Fibroblast of mammary gland (primary cell): ENCODE results near the gene SAV1.

ENCODE experiments used
- DNase-seq: peaks from one replicate; pipeline ENCODE4 v3.0.0-alpha.2; 2010; ENCODE audit warnings: low read depth
- H3K4me3 ChIP-seq: 2 replicates; pipeline ENCODE4 v1.5.1; 2011; ENCODE audit warnings: low read depth, mild to moderate bottlenecking, low read length, moderate library complexity; ENCODE audit not compliant: control insufficient read depth
- TF ChIP-seq, protein P1 (sequence below): conservative IDR thresholded peaks from 2 replicates; pipeline ENCODE4 v1.5.1; 2011; ENCODE audit warnings: low read depth, low read length, inconsistent platforms; ENCODE audit not compliant: control insufficient read depth, insufficient read depth

The SAV1 gene

DNA sequence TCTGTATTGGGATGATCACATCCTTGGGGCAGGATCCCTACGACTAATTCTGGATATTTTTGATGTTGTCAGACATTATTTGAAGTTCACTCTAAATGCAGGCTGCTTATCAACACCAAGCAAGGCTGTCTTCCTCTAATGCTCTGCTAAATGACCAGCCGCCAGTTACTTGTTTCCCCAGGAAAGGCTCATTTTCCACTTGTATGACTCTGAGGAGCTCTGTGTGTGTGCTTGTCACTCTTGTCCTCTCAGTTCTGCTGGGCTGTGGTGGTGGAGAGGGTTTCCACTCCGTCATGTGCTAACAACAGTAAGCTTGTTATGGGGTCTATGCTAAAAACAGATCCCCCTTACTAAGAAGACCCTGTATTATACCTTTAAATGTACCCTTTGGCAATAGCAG lies 66.1 kb downstream of the SAV1 start:
- no peak overlapping the region for H3K4me3 ChIP-seq
- TF ChIP-seq, protein P1, sequence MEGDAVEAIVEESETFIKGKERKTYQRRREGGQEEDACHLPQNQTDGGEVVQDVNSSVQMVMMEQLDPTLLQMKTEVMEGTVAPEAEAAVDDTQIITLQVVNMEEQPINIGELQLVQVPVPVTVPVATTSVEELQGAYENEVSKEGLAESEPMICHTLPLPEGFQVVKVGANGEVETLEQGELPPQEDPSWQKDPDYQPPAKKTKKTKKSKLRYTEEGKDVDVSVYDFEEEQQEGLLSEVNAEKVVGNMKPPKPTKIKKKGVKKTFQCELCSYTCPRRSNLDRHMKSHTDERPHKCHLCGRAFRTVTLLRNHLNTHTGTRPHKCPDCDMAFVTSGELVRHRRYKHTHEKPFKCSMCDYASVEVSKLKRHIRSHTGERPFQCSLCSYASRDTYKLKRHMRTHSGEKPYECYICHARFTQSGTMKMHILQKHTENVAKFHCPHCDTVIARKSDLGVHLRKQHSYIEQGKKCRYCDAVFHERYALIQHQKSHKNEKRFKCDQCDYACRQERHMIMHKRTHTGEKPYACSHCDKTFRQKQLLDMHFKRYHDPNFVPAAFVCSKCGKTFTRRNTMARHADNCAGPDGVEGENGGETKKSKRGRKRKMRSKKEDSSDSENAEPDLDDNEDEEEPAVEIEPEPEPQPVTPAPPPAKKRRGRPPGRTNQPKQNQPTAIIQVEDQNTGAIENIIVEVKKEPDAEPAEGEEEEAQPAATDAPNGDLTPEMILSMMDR = no peak
- DNase-seq = no peak

DNA sequence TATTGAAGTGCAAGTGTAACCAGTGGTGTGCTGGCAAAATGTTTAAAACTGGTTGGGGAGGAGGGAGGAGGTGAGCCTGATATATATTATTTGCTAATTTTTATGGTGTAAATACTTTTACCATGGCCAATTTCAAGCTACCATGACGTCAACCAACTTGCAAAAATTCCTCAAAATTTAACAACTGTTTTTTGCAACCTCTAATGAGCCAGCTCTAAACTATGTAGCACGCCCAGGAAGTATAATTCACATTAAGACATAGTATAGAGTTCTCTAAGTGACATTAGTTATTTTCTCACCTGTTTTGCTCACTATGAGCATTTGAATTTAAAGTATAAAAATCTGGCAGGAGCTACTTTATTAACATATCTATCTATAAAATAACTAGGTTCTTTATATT lies 66.7 kb downstream of the SAV1 start:
- TF ChIP-seq, protein P1 = no peak
- peak; percentile 8 for DNase-seq
- no peak overlapping the region for H3K4me3 ChIP-seq

DNA sequence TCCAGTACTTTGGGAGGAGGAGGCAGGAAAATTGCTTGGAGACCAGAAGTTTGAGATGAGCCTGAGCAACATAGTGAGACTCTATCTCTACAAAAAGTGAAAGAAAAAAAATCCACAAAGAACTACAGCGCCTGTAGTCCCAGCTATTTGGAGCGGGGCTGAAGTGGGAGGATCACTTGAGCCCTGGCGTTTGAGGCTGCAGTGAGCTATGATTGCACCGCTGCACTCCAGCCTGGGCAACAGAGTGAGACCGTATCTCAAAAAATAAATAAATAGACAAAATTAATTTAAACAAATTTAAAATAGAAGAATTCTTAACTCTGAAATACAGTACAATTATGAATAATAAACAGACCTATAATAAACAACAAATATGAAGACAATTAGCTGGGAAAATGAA lies 67.3 kb downstream of the SAV1 start:
- peak; percentile 43 for DNase-seq
- no peak overlapping the region for H3K4me3 ChIP-seq

DNA sequence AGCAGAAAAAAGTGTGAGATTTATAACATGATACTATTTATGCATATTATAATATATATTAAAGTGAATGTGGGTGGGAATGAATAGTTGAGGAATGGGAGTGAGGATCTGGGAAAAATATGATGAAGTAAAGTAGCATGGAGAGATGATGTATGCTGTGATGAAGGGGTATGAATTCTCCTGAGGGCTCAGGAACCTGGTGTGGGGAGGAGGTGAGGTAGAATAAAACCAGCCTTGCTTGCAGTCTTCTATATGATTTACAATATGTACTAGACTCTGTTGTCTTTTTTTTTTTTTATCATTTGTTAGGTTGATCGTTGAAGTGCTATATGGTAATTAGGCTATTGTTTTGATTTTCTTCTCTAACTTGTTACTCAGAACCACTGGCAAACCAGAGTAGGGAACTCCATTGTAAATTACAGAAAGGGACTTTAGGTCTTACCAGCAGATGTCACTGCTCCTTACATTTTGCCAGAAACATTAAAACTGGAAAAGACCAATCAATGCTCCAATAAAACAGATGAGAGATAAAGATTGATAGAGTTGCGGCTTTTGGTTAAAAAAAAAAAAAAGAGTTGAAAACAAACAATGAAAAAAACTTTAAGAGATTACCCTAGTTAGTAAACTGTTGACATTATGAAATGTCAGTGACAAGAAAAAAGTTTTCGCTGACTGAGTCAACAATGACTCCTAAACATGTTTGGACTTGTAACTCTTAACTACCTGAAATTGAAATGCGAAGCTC lies 68.2 kb downstream of the SAV1 start:
- TF ChIP-seq, protein P1 = peak; percentile 68
- no peak overlapping the region for H3K4me3 ChIP-seq
- DNase-seq = peak; percentile 70

More for the DNA sequence above, 67.3 kb downstream of the SAV1 start:
- TF ChIP-seq, protein P1 = no peak

DNA sequence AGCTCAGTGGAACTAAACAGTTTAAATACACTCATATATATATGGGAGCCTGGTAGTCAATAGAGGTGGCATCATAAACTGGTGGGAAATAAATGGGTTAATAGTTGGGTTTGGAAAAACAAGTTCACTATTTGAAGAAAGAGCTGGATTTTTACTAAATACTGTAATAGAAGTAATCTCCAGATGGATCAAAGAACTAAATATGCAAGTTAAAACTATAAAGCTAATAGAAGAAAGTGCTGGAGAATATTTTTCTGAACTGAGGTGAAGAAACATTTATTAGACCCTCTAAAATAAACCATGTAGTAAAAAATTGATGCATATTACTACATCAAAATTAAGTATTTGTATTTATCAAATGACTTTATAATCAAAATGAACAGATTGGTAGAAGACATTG lies 69.3 kb downstream of the SAV1 start:
- DNase-seq = no peak
- TF ChIP-seq, protein P1 = no peak
- H3K4me3 ChIP-seq = no peak overlapping the region

DNA sequence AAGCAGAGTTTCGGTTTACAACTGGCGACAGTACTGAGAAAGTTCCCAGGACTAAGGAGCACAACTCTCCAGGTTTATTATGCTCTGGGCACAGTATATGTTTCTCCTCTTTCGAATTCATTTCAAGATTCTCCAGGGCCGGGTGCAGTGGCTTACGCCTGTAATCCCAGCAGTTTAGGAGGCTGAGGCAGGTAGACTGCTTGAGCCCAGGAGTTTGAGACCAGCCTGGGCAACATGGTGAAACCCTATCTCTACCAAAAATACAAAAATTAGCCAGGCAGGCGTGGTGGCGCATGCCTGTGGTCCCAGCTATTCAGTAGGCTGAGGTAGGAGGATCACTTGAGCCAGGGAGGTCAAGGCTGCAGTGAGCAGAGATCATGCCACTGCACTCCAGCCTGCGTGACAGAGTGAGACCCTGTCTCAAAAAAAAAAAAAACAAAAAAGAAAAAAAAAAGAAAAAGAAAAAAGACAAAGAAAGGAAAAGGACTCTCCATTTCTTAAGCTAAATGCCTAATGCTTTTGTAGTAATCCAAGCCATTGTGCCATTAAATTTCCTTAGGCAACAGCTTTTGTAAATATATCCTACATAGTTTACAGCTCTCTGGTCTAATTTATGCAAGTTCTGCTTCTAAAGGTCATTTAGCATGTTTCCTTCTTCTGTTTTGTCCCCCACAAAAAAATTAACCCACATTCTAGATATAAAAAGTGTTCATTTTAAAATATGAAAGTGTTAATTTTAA lies 73.4 kb downstream of the SAV1 start:
- DNase-seq = no peak
- TF ChIP-seq, protein P1 = no peak
- no peak overlapping the region for H3K4me3 ChIP-seq

DNA sequence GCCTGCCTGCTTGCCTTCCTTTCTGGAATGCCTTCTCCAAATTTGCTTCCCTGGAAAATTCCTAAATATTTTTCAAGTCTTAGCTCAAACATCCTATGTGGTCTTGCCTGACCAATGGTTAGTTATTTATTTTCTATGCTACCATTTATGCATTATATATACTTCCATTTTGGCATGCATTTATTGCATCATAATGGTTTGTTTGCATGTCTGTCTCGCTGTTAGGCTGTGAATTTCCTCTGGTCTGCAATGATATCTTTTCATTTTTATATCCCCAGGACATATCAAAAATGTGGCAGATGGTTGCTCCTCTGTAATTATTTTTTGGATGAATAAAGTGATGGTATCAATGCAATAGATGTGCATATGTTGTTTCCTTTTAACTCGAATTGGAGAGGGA lies 77.6 kb downstream of the SAV1 start:
- no peak overlapping the region for H3K4me3 ChIP-seq
- TF ChIP-seq, protein P1 = no peak
- DNase-seq = no peak
